GM12878 (cell line): ENCODE measurements around the gene PLA2G4E. TPM values are rescaled to one million over a fixed set of nuclear protein-coding genes. Genes with fewer than 3 reads are reported as not detected.

ENCODE experiments used
- ATAC-seq: fragments of 200-7000 bp; cut with Tn5 transposase; 3 replicates; pipeline ENCODE4 v1.9.1; 2020; ENCODE audit warnings: mild to moderate bottlenecking, moderate library complexity
- BruUV-seq: library from RNA; stranded (reverse); fragments of 400-500 nt; replicated peaks from 2 replicates; lab custom pipeline; 2021; lab: Mats Ljungman, UMichigan
- CTCF ChIA-PET: fragments of 300-600 bp; sonication (Branson Sonifier 250); formaldehyde crosslinking; extraction: SDS; loops from one replicate; lab custom pipeline; 2021; ENCODE audit warnings: inconsistent platforms; lab: Yijun Ruan, JAX
- POLR2A ChIA-PET: fragments of 350-600 bp; formaldehyde crosslinking; extraction: SDS; loops from one replicate; lab custom pipeline; 2021; ENCODE audit warnings: inconsistent platforms; lab: Charles Lee
- RAD21 ChIA-PET: fragments of 300-600 bp; sonication (Branson Sonifier 250); formaldehyde crosslinking; loops from one replicate; lab custom pipeline; 2023; ENCODE audit warnings: antibody characterized with exemption; ENCODE audit not compliant: unreplicated experiment; lab: Charles Lee
- SMC1A ChIA-PET: fragments of 300-600 bp; sonication (Branson Sonifier 250); formaldehyde crosslinking; loops from one replicate; lab custom pipeline; 2023; ENCODE audit not compliant: unreplicated experiment, uncharacterized antibody; lab: Charles Lee
- DNase-seq: peaks from one replicate; pipeline ENCODE4 v3.0.0-alpha.2; 2011; ENCODE audit warnings: low read depth, low spot score
- FAIRE-seq: peaks from 3 replicates; lab custom pipeline; 2011; peaks lifted over from hg19 to GRCh38; lab: Jason Lieb, UNC
- H2AFZ ChIP-seq: 2 replicates; pipeline ENCODE4 v1.6.0; 2011; ENCODE audit warnings: low read depth, low read length, control low read depth; ENCODE audit not compliant: control insufficient read depth
- H3K27ac ChIP-seq: 2 replicates; pipeline ENCODE4 v1.5.1; 2011; ENCODE audit warnings: control low read depth; ENCODE audit not compliant: control insufficient read depth, insufficient read depth
- H3K27me3 ChIP-seq, 2 experiments: replicated peaks in 1 of 2; 2 replicates each; pipeline versions ENCODE4 v1.6.0 to v1.6.1; 2011; ENCODE audit warnings: low read length in 1 of 2; ENCODE audit not compliant: control insufficient read depth in 2 of 2, insufficient read depth in 2 of 2
- H3K36me3 ChIP-seq, 2 experiments: 2 replicates each; pipeline ENCODE4 v1.5.1; 2011; ENCODE audit warnings: low read length in 1 of 2; ENCODE audit not compliant: control insufficient read depth in 2 of 2, insufficient read depth in 2 of 2
- H3K4me1 ChIP-seq: 2 replicates; pipeline ENCODE4 v1.6.1; 2011; ENCODE audit warnings: mild to moderate bottlenecking, low read length, moderate library complexity, mixed read lengths; ENCODE audit not compliant: control insufficient read depth, insufficient read depth
- H3K4me2 ChIP-seq: 2 replicates; pipeline ENCODE4 v1.6.0; 2011; ENCODE audit warnings: control low read depth; ENCODE audit not compliant: control insufficient read depth, insufficient read depth
- H3K4me3 ChIP-seq: fragments of 200-600 bp; sonication (generic); 2 replicates; pipeline ENCODE4 v1.5.1; 2016
- H3K79me2 ChIP-seq: 2 replicates; pipeline ENCODE4 v1.6.0; 2011; ENCODE audit warnings: low read length; ENCODE audit not compliant: control insufficient read depth, insufficient read depth
- H3K9ac ChIP-seq: 2 replicates; pipeline ENCODE4 v1.8.0; 2011; ENCODE audit warnings: low read length, control low read depth, mixed read lengths; ENCODE audit not compliant: control insufficient read depth, insufficient read depth
- H3K9me3 ChIP-seq: replicated peaks from 3 replicates; pipeline ENCODE4 v1.5.1; 2011; ENCODE audit warnings: mild to moderate bottlenecking, low read length; ENCODE audit not compliant: control insufficient read depth, insufficient read depth
- H4K20me1 ChIP-seq: 2 replicates; pipeline ENCODE4 v1.6.0; 2011; ENCODE audit not compliant: control insufficient read depth, insufficient read depth
- CBX3 ChIP-seq: fragments of 200-600 bp; sonication (generic); IDR thresholded peaks from 2 replicates; pipeline ENCODE4 v1.6.1; 2016; ENCODE audit warnings: low read depth, borderline replicate concordance
- CHD4 ChIP-seq: fragments of 200-600 bp; sonication (generic); IDR thresholded peaks from 2 replicates; pipeline ENCODE4 v1.6.1; 2016; ENCODE audit warnings: mild to moderate bottlenecking
- KAT2A ChIP-seq: conservative IDR thresholded peaks from 2 replicates; pipeline ENCODE4 v1.6.1; 2011; ENCODE audit warnings: low read depth, low read length; ENCODE audit not compliant: control insufficient read depth
- LARP7 ChIP-seq: fragments of 450-650 bp; IDR thresholded peaks from 2 replicates; pipeline ENCODE4 v1.6.1; 2017; ENCODE audit warnings: mild to moderate bottlenecking
- NFIC ChIP-seq: IDR thresholded peaks from 2 replicates; pipeline ENCODE4 v1.6.1; 2012; ENCODE audit warnings: low read depth, mild to moderate bottlenecking, inconsistent platforms, low read length, moderate library complexity
- RBBP5 ChIP-seq: fragments of 200-600 bp; sonication (generic); conservative IDR thresholded peaks from 2 replicates; pipeline ENCODE4 v1.6.1; 2016
- SPI1 ChIP-seq: IDR thresholded peaks from 2 replicates; pipeline ENCODE4 v1.6.1; 2011; ENCODE audit warnings: low read depth, mild to moderate bottlenecking, low read length, moderate library complexity, borderline replicate concordance; ENCODE audit not compliant: insufficient read depth
- TCF3 ChIP-seq: IDR thresholded peaks from 2 replicates; pipeline ENCODE4 v1.6.1; 2012; ENCODE audit warnings: low read depth, mild to moderate bottlenecking, low read length, borderline replicate concordance; ENCODE audit not compliant: insufficient read depth
- TCF7 ChIP-seq: IDR thresholded peaks from 2 replicates; pipeline ENCODE4 v1.6.1; 2014; ENCODE audit warnings: antibody characterized with exemption, borderline replicate concordance
- WRNIP1 ChIP-seq: IDR thresholded peaks from 2 replicates; pipeline ENCODE4 v1.6.1; 2011; ENCODE audit warnings: low read depth, low read length, improper control_type of control experiment, borderline replicate concordance
- ZBED1 ChIP-seq: IDR thresholded peaks from 2 replicates; pipeline ENCODE4 v1.6.1; 2016; ENCODE audit warnings: borderline replicate concordance
- ZBTB40 ChIP-seq: fragments of 450-650 bp; IDR thresholded peaks from 2 replicates; pipeline ENCODE4 v1.6.1; 2016; ENCODE audit warnings: mild to moderate bottlenecking, moderate library complexity, borderline replicate concordance
- WGBS: methylation state at CpG from one replicate; pipeline ENCODE4 v1.1.6; 2016; ENCODE audit warnings: low lambda C conversion rate; ENCODE audit not compliant: insufficient replicate concordance, insufficient coverage; ENCODE audit errors: missing lambda C conversion rate; 5-methylcytosine and 5-hydroxymethylcytosine counted together
- in situ Hi-C: fragments of 300-500 bp; cut with MboI; formaldehyde crosslinking; loops from 9 replicates; pipeline ENCODE4 v1.14.3; 2018; ENCODE audit warnings: mixed read lengths
- intact Hi-C: fragments of 100-400 bp; cut with micrococcal nuclease; formaldehyde crosslinking; loops from one replicate; pipeline ENCODE4 v1.14.2; 2022; ENCODE audit not compliant: unreplicated experiment
- polyA plus RNA-seq, 11 experiments: library from polyadenylated mRNA; depleted of rRNA in 4 of 11; unstranded in 6 of 11; stranded (reverse) in 5 of 11; fragments of >200 nt; fragmentation: Nextera tagmentation in 4 of 11; fragmentation: Illumina TruSeq in 1 of 11; extraction: Ambion mirVana in 4 of 11; extraction: Trizol in 1 of 11; gene quantifications; 1 replicate in 1 of 11; 2 replicates in 10 of 11; pipeline versions ENCODE4 v1.2.1 to v1.2.3, GENCODE V29; 2011 to 2016; ENCODE audit warnings: inconsistent platforms in 2 of 11, missing spikeins in 2 of 11, low read depth in 1 of 11
- total RNA-seq, 4 experiments: library from RNA; depleted of rRNA in 3 of 4; stranded (reverse); fragments of >200 nt in 3 of 4; fragmentation: Illumina TruSeq in 1 of 4; extraction: Trizol in 1 of 4; gene quantifications; 2 replicates each; pipeline versions ENCODE4 v1.2.1 to v1.2.3, GENCODE V29; 2013 to 2021
- TF ChIP-seq, protein P1 (sequence below): fragments of 450-650 bp; formaldehyde crosslinking; IDR thresholded peaks from 2 replicates; pipeline ENCODE4 v1.4.0; 2020; ENCODE audit warnings: mild to moderate bottlenecking, moderate library complexity

Gene PLA2G4E
- total and polyA plus RNA-seq, 10 of the 15 experiments (the other 5 are each of a cell fraction or from before 2014, with no cell fraction given), result 0.05 to 0.32 (median 0.06) TPM; not detected in 5

DNA sequence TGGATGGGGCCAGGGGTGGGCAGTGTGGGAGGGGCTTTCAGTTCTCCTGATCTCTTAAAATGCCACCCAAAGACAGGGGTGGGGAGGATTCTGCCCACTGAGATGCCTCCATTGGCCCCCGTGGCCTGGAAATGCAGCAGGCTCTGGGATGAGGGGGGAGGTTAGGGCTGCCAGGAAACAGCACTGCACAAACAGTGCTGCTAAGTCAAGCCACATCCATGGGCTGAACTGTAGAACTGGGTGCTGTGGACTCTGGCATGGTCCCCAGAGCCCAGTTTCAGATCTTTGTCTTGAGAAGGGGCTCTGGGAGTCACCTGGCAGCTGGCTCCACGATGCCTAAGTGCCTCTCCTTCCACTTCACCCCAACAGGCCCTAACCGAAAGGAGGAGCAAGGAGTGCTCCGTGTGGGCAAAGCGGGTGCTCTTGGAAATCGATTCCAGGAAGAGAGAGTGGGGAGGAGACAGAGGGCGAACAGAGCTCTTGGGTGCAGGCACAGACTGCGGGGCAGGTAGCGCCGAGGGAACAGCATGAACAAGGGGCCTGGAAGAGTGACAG is 7.8 kb downstream of the PLA2G4E start:
- Histone ChIP-seq H3K9me3 (no peaks in the 10 kb centered on the region), H3K4me3 (no peak overlapping the region), H3K36me3 (no peaks in the 10 kb centered on the region), H3K27me3 (no peaks in the 10 kb centered on the region; a peak in 1 of 4 replicates), H2AFZ (no peak overlapping the region), H3K4me1 (peaks cover 9% of the 10 kb centered on the region), H4K20me1 (no peaks in the 10 kb centered on the region), H3K79me2 (no peaks in the 10 kb centered on the region), H3K4me2 (no peak overlapping the region), H3K27ac (no peak overlapping the region), H3K9ac (no peak overlapping the region)
- in situ Hi-C loops (no loop called here), intact Hi-C loops (no loop called here)
- SMC1A ChIA-PET, result interaction anchor here (1.0 to 1.3 kb wide), 2 partner anchors 8 to 40 kb away, joined by 3 read pairs; partner anchors contain the start of gene EHD4
- 93% methylated on average over 10 of the region's 10 CpGs for WGBS
- POLR2A ChIA-PET, result interaction anchor here (1.0 kb wide), 1 partner anchor 12 kb away, joined by 3 read pairs; no protein-coding TSS in a partner anchor
- DNase-seq (no peak), FAIRE-seq (no peak), ATAC-seq (no peak)
- BruUV-seq, result no TSS peak
- RAD21 ChIA-PET, result interaction anchor here (1.2 kb wide), 1 partner anchor 43 kb away, joined by 3 read pairs; no protein-coding TSS in a partner anchor
- CTCF ChIA-PET, result interaction anchor here (1.3 to 2.0 kb wide), 2 partner anchors 12 to 24 kb away, joined by 3 to 6 read pairs; no protein-coding TSS in a partner anchor
- TF ChIP-seq, protein P1, sequence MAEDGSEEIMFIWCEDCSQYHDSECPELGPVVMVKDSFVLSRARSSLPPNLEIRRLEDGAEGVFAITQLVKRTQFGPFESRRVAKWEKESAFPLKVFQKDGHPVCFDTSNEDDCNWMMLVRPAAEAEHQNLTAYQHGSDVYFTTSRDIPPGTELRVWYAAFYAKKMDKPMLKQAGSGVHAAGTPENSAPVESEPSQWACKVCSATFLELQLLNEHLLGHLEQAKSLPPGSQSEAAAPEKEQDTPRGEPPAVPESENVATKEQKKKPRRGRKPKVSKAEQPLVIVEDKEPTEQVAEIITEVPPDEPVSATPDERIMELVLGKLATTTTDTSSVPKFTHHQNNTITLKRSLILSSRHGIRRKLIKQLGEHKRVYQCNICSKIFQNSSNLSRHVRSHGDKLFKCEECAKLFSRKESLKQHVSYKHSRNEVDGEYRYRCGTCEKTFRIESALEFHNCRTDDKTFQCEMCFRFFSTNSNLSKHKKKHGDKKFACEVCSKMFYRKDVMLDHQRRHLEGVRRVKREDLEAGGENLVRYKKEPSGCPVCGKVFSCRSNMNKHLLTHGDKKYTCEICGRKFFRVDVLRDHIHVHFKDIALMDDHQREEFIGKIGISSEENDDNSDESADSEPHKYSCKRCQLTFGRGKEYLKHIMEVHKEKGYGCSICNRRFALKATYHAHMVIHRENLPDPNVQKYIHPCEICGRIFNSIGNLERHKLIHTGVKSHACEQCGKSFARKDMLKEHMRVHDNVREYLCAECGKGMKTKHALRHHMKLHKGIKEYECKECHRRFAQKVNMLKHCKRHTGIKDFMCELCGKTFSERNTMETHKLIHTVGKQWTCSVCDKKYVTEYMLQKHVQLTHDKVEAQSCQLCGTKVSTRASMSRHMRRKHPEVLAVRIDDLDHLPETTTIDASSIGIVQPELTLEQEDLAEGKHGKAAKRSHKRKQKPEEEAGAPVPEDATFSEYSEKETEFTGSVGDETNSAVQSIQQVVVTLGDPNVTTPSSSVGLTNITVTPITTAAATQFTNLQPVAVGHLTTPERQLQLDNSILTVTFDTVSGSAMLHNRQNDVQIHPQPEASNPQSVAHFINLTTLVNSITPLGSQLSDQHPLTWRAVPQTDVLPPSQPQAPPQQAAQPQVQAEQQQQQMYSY (CRISPR knock-in tag), result no peak
- TF ChIP-seq SPI1 (no peak), TCF7 (no peak), ZBED1 (no peak), LARP7 (no peak), ZBTB40 (no peak), WRNIP1 (no peak), CHD4 (no peak), CBX3 (no peak), RBBP5 (no peak), KAT2A (no peak), NFIC (no peak), TCF3 (no peak)
